H1 (cell line): Measurements from ENCODE around the gene SAMMSON. TPM values are rescaled to one million over a fixed set of nuclear protein-coding genes. Genes with fewer than 3 reads are reported as not detected.

Experiments
- CTCF ChIA-PET: fragments of 300-600 bp; sonication (Branson Sonifier 250); formaldehyde crosslinking; loops from one replicate; lab custom pipeline; 2021; ENCODE audit not compliant: partially characterized antibody; lab: Charles Lee
- POLR2A ChIA-PET: fragments of 300-600 bp; sonication (Branson Sonifier 250); formaldehyde crosslinking; loops from one replicate; lab custom pipeline; 2021; ENCODE audit warnings: inconsistent platforms; ENCODE audit not compliant: partially characterized antibody; lab: Charles Lee
- DNase-seq, 2 experiments: peaks; one replicate each; pipeline versions ENCODE4 v3.0.0 to v3.0.0-alpha.2; 2010 to 2022; ENCODE audit warnings: low spot score in 2 of 2, low read depth in 1 of 2, mixed read lengths in 1 of 2
- FAIRE-seq: peaks from 2 replicates; lab custom pipeline; 2011; peaks lifted over from hg19 to GRCh38; lab: Jason Lieb, UNC
- H2AFZ ChIP-seq: 2 replicates; pipeline ENCODE4 v1.8.1; 2012; ENCODE audit warnings: low read length, inconsistent platforms
- H2AK5ac ChIP-seq: 2 replicates; pipeline ENCODE4 v1.6.1; 2013; ENCODE audit warnings: low read depth, low read length
- H2BK120ac ChIP-seq: replicated peaks from 2 replicates; pipeline ENCODE3; 2013; ENCODE audit warnings: low read depth, low read length, inconsistent platforms
- H2BK12ac ChIP-seq: 2 replicates; pipeline ENCODE4 v1.6.1; 2013; ENCODE audit warnings: low read depth, low read length
- H2BK15ac ChIP-seq: 2 replicates; pipeline ENCODE4 v1.6.1; 2013; ENCODE audit warnings: low read length
- H2BK20ac ChIP-seq: 2 replicates; pipeline ENCODE4 v1.6.1; 2013; ENCODE audit warnings: low read length
- H2BK5ac ChIP-seq: 2 replicates; pipeline ENCODE4 v1.6.1; 2013; ENCODE audit warnings: low read depth, low read length
- H3K14ac ChIP-seq: 2 replicates; pipeline ENCODE4 v1.6.1; 2013; ENCODE audit warnings: inconsistent platforms; ENCODE audit not compliant: insufficient read length
- H3K18ac ChIP-seq: 2 replicates; pipeline ENCODE4 v1.6.1; 2013; ENCODE audit warnings: low read length; ENCODE audit errors: extremely low read depth
- H3K23ac ChIP-seq: 2 replicates; pipeline ENCODE4 v1.6.1; 2013; ENCODE audit warnings: inconsistent platforms; ENCODE audit not compliant: insufficient read length
- H3K23me2 ChIP-seq: 2 replicates; pipeline ENCODE4 v1.6.1; 2013; ENCODE audit warnings: low read depth, low read length
- H3K27ac ChIP-seq: 2 replicates; pipeline ENCODE4 v1.6.1; 2011; ENCODE audit warnings: low read depth, low read length, inconsistent platforms
- H3K27me3 ChIP-seq, 4 experiments: replicated peaks in 1 of 4; 1 replicate in 1 of 4; 2 replicates in 3 of 4; pipeline versions ENCODE4 v1.6.1 to v1.8.1; 2011 to 2013; ENCODE audit warnings: low read length in 3 of 4, mild to moderate bottlenecking in 3 of 4, inconsistent platforms in 2 of 4, mixed read lengths in 2 of 4, moderate library complexity in 1 of 4; ENCODE audit not compliant: control insufficient read depth in 3 of 4, insufficient read depth in 3 of 4; ENCODE audit errors: extremely low read depth in 1 of 4
- H3K36me3 ChIP-seq, 4 experiments: 2 replicates each; pipeline versions ENCODE4 v1.6.1 to v1.8.1; 2011 to 2013; ENCODE audit warnings: mild to moderate bottlenecking in 4 of 4, low read length in 3 of 4, moderate library complexity in 2 of 4, control low read depth in 1 of 4, inconsistent platforms in 1 of 4; ENCODE audit not compliant: insufficient read depth in 4 of 4, control insufficient read depth in 2 of 4
- H3K4ac ChIP-seq: replicated peaks from 2 replicates; pipeline ENCODE3; 2013; ENCODE audit warnings: low read length, low read depth, mixed read lengths, inconsistent platforms; ENCODE audit not compliant: insufficient read length
- H3K4me1 ChIP-seq, 4 experiments: replicated peaks in 1 of 4; 1 replicate in 1 of 4; 2 replicates in 3 of 4; pipeline versions ENCODE4 v1.6.1 to v1.8.1; 2011 to 2013; ENCODE audit warnings: low read length in 3 of 4, inconsistent platforms in 2 of 4, mixed read lengths in 1 of 4; ENCODE audit not compliant: insufficient read depth in 4 of 4, control insufficient read depth in 3 of 4
- H3K4me2 ChIP-seq, 2 experiments: 2 replicates each; pipeline versions ENCODE4 v1.6.1 to v1.8.1; 2011 to 2013; ENCODE audit warnings: low read depth in 2 of 2, low read length in 2 of 2, control low read depth in 1 of 2, inconsistent platforms in 1 of 2, mild to moderate bottlenecking in 1 of 2; ENCODE audit not compliant: insufficient read depth in 1 of 2
- H3K4me3 ChIP-seq, 4 experiments: fragments of 200-600, 300-600 bp in 1 of 4; sonication (generic), shearing (Covaris generic), sonication (Bioruptor Twin) in 1 of 4; 2 replicates each; pipeline versions ENCODE4 v1.5.1 to v1.8.1; 2011 to 2016; ENCODE audit warnings: low read length in 4 of 4, low read depth in 3 of 4, control low read depth in 2 of 4, inconsistent platforms in 2 of 4, mild to moderate bottlenecking in 2 of 4, mixed read lengths in 1 of 4, moderate library complexity in 1 of 4; ENCODE audit not compliant: insufficient read depth in 2 of 4; ENCODE audit errors: extremely low read depth in 1 of 4
- H3K56ac ChIP-seq: replicated peaks from 2 replicates; pipeline ENCODE3; 2013; ENCODE audit warnings: low read depth, mild to moderate bottlenecking, mixed read lengths, low read length, inconsistent platforms; ENCODE audit not compliant: insufficient read length
- H3K79me1 ChIP-seq: 2 replicates; pipeline ENCODE4 v1.6.1; 2013; ENCODE audit warnings: low read depth, low read length, control low read depth
- H3K79me2 ChIP-seq, 2 experiments: 2 replicates each; pipeline versions ENCODE4 v1.6.1 to v1.8.1; 2012 to 2013; ENCODE audit warnings: low read length in 2 of 2, mild to moderate bottlenecking in 2 of 2, inconsistent platforms in 1 of 2; ENCODE audit not compliant: insufficient read depth in 2 of 2, control insufficient read depth in 1 of 2
- H3K9ac ChIP-seq, 4 experiments: replicated peaks in 1 of 4; 1 replicate in 1 of 4; 2 replicates in 3 of 4; pipeline versions ENCODE4 v1.6.1 to v1.8.1; 2011 to 2013; ENCODE audit warnings: low read depth in 3 of 4, low read length in 3 of 4, control low read depth in 2 of 4, mild to moderate bottlenecking in 2 of 4, moderate library complexity in 2 of 4, inconsistent platforms in 1 of 4; ENCODE audit errors: extremely low read depth in 1 of 4
- H3K9me3 ChIP-seq, 2 experiments: 2 replicates each; pipeline versions ENCODE4 v1.6.1 to v1.8.1; 2012 to 2013; ENCODE audit warnings: mild to moderate bottlenecking in 2 of 2, moderate library complexity in 2 of 2, control low read depth in 1 of 2, inconsistent platforms in 1 of 2, low read depth in 1 of 2, low read length in 1 of 2, mixed read lengths in 1 of 2; ENCODE audit not compliant: insufficient read depth in 2 of 2
- H4K20me1 ChIP-seq, 2 experiments: replicated peaks in 1 of 2; 2 replicates each; pipeline versions ENCODE3 to v1.8.1; 2011 to 2013; ENCODE audit warnings: inconsistent platforms in 2 of 2, low read length in 2 of 2, mild to moderate bottlenecking in 1 of 2; ENCODE audit not compliant: insufficient read depth in 2 of 2, control insufficient read depth in 1 of 2
- H4K5ac ChIP-seq: 2 replicates; pipeline ENCODE4 v1.6.1; 2013; ENCODE audit warnings: low read length, low read depth, mixed read lengths, inconsistent platforms; ENCODE audit not compliant: insufficient read length
- H4K8ac ChIP-seq: 2 replicates; pipeline ENCODE4 v1.8.0; 2013; ENCODE audit warnings: mild to moderate bottlenecking, moderate library complexity, low read length, inconsistent platforms; ENCODE audit not compliant: insufficient read depth; ENCODE audit errors: extremely low read depth
- H4K91ac ChIP-seq: replicated peaks from 2 replicates; pipeline ENCODE3; 2013; ENCODE audit warnings: low read length, mixed read lengths, inconsistent platforms; ENCODE audit not compliant: insufficient read length
- ATF3 ChIP-seq: IDR thresholded peaks from 2 replicates; pipeline ENCODE4 v1.6.1; 2011; ENCODE audit warnings: low read depth, mild to moderate bottlenecking, low read length; ENCODE audit not compliant: insufficient read depth
- BACH1 ChIP-seq: IDR thresholded peaks from 2 replicates; pipeline ENCODE4 v1.6.1; 2012; ENCODE audit warnings: low read length, improper control_type of control experiment
- CREB1 ChIP-seq: IDR thresholded peaks from 2 replicates; pipeline ENCODE4 v1.6.1; 2012; ENCODE audit warnings: inconsistent platforms
- E2F6 ChIP-seq: IDR thresholded peaks from 2 replicates; pipeline ENCODE4 v1.6.1; 2012; ENCODE audit warnings: inconsistent platforms
- KDM1A ChIP-seq: fragments of 200-600, 300-600 bp; sonication (generic); IDR thresholded peaks from 2 replicates; pipeline ENCODE4 v1.7.1; 2016; ENCODE audit warnings: mild to moderate bottlenecking, low read length, borderline replicate concordance
- NANOG ChIP-seq: IDR thresholded peaks from 2 replicates; pipeline ENCODE4 v1.6.1; 2011; ENCODE audit warnings: low read length, low read depth, mild to moderate bottlenecking, inconsistent platforms; ENCODE audit not compliant: insufficient read depth, poor library complexity, severe bottlenecking
- NRF1 ChIP-seq: IDR thresholded peaks from 2 replicates; pipeline ENCODE4 v1.6.1; 2011; ENCODE audit warnings: mild to moderate bottlenecking, low read depth, low read length, improper control_type of control experiment
- RNF2 ChIP-seq: fragments of 200-900, 300-1000 bp; sonication (generic); IDR thresholded peaks from 2 replicates; pipeline ENCODE4 v1.7.1; 2016; ENCODE audit warnings: borderline replicate concordance, low read depth, mild to moderate bottlenecking, antibody characterized with exemption, low read length; ENCODE audit not compliant: poor library complexity, severe bottlenecking; ENCODE audit errors: missing control alignments
- SP1 ChIP-seq: IDR thresholded peaks from 2 replicates; pipeline ENCODE4 v1.6.1; 2011; ENCODE audit warnings: low read depth, low read length
- SP2 ChIP-seq: IDR thresholded peaks from 2 replicates; pipeline ENCODE4 v1.6.1; 2012; ENCODE audit warnings: mild to moderate bottlenecking, low read length, inconsistent platforms
- TAF7 ChIP-seq: optimal IDR thresholded peaks from 2 replicates; pipeline ENCODE3; 2011; ENCODE audit warnings: low read depth, mild to moderate bottlenecking, inconsistent platforms, low read length, moderate library complexity, borderline replicate concordance
- USF2 ChIP-seq: IDR thresholded peaks from 2 replicates; pipeline ENCODE4 v1.6.1; 2011; ENCODE audit warnings: low read length, improper control_type of control experiment
- YY1 ChIP-seq: IDR thresholded peaks from 2 replicates; pipeline ENCODE4 v1.6.1; 2011; ENCODE audit warnings: low read depth, mild to moderate bottlenecking, low read length
- WGBS, 2 experiments: shearing (Covaris generic) in 1 of 2; methylation state at CpG; one replicate each; pipeline versions ENCODE4 v1.1.6 to v1.1.7; 2013 to 2015; ENCODE audit warnings: low lambda C conversion rate in 2 of 2, mixed read lengths in 2 of 2, inconsistent platforms in 1 of 2, low coverage in 1 of 2, missing lambda C conversion rate in 1 of 2; ENCODE audit not compliant: insufficient replicate concordance in 2 of 2, insufficient coverage in 1 of 2, insufficient read length in 1 of 2; ENCODE audit errors: extremely low coverage in 1 of 2, missing lambda C conversion rate in 1 of 2; 5-methylcytosine and 5-hydroxymethylcytosine counted together
- polyA plus RNA-seq, 7 experiments: library from polyadenylated mRNA; depleted of rRNA in 3 of 7; stranded (reverse) in 5 of 7; unstranded in 2 of 7; fragments of >200 nt in 5 of 7; fragments of 200-250 nt in 2 of 7; gene quantifications; 1 replicate in 5 of 7; 2 replicates in 1 of 7; 4 replicates in 1 of 7; pipeline versions ENCODE4 v1.2.1 to v1.2.3, GENCODE V29; 2011 to 2013; ENCODE audit warnings: missing spikeins in 2 of 7, mixed read lengths in 2 of 7
- total RNA-seq: library from RNA; stranded (reverse); fragmentation: NEBNext Ultra II Directional; extraction: Animal tissue kit (Norgen Biotek cat#: 25700); gene quantifications from 2 replicates; pipeline ENCODE4 v1.2.1, GENCODE V29; 2021

Gene SAMMSON
- total and polyA plus RNA-seq, 2 of the 8 experiments (the other 6 are each of a cell fraction or from before 2014, with no cell fraction given), result not detected

- Histone ChIP-seq H3K9me3 (no peaks in the 10 kb centered on the region), H3K18ac (no peak overlapping the region), H3K23me2 (no peaks in the 10 kb centered on the region), H4K8ac (no peak overlapping the region), H3K4me3 (no peak overlapping the region), H2AK5ac (no peak overlapping the region), H2AFZ (no peak overlapping the region), H2BK15ac (no peak overlapping the region), H3K79me2 (no peaks in the 10 kb centered on the region), H2BK5ac (no peak overlapping the region), H2BK120ac (no peak overlapping the region), H3K23ac (no peak overlapping the region), H3K4ac (no peak overlapping the region), H3K9ac (no peak overlapping the region), H4K5ac (no peak overlapping the region), H3K4me1 (no peaks in the 10 kb centered on the region), H2BK20ac (no peak overlapping the region), H3K36me3 (no peaks in the 10 kb centered on the region), H4K91ac (no peak overlapping the region), H3K4me2 (no peak overlapping the region), H3K56ac (no peak overlapping the region), H3K14ac (no peak overlapping the region), H2BK12ac (no peak overlapping the region), H4K20me1 (no peaks in the 10 kb centered on the region), H3K27me3 (no peaks in the 10 kb centered on the region), H3K79me1 (no peaks in the 10 kb centered on the region), H3K27ac (no peak overlapping the region)
- ChIA-PET CTCF (no interaction called here), POLR2A (no interaction called here)
- no peak for DNase-seq
- no peak for FAIRE-seq
- WGBS, 2 experiments, result 90% methylated on average over 4 of the region's 4 CpGs; no CpG with 5 or more reads in 1 of the 2 experiments
- TF ChIP-seq RNF2 (no peak), E2F6 (no peak), KDM1A (no peak), SP1 (no peak), ATF3 (no peak), USF2 (no peak), NANOG (no peak), SP2 (no peak), TAF7 (no peak), NRF1 (no peak), BACH1 (no peak), CREB1 (no peak), YY1 (no peak)
Measured at GRCh38 chr3:70006089-70006488, 6.6 kb downstream of the SAMMSON start.
